GM18508 (cell line): ENCODE data around the gene DNAJC6.
"Not testable (repeated sequence)": the region's sequence is repeated elsewhere in the genome, so short reads cannot be mapped to it uniquely, and the experiment has no call there.

Source experiments
- ATAC-seq: cut with Tn5 transposase; IDR thresholded peaks from one replicate; pipeline ENCODE4 v1.9.1; 2021; ENCODE audit warnings: moderate number of reproducible peaks; ENCODE audit not compliant: insufficient read depth, unreplicated experiment

The DNAJC6 gene

GRCh38 chr1:65346190-65346589, 36.8 kb downstream of the DNAJC6 start:
- no peak for ATAC-seq

DNA sequence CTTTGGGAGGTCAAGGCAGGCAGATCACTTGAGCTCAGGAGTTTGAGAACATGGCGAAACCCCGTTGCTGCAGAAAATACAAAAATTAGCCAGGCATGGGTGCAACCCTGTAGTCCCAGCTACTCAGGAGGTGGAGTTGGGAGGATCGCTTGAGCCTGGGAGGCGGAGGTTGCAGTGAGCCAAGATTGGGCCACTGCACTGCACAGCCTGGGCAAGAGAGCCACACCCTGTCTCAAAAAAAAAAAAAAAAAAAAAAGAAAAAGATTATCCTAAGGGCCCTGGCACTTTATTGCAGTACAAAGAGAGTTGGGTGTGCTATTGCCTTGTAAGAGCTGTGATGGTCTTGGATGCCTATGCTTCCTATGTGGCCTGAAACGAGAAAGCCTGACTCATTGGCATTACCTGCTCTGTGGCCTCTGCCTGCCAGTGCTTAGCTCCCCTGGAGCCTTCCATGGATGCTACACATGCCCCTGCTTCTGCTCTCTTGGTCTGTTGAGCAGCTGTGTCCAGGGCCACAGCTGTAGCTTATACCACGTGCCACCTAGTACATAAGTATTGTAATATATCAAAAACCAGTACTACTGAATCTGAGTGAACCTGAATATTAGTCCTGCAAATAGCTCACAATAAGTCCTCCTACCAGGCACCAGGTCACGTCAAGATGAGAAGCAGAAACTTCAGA, 45.8 kb downstream of the DNAJC6 start:
- ATAC-seq, result no peak

GRCh38 chr1:65357291-65357960, 48.1 kb downstream of the DNAJC6 start:
- ATAC-seq, result no peak

- no peak for ATAC-seq
Observed at GRCh38 chr1:65359888-65360287, 50.5 kb downstream of the DNAJC6 start.

- ATAC-seq, result no peak
Observed at GRCh38 chr1:65360648-65361047, 51.3 kb downstream of the DNAJC6 start.

DNA sequence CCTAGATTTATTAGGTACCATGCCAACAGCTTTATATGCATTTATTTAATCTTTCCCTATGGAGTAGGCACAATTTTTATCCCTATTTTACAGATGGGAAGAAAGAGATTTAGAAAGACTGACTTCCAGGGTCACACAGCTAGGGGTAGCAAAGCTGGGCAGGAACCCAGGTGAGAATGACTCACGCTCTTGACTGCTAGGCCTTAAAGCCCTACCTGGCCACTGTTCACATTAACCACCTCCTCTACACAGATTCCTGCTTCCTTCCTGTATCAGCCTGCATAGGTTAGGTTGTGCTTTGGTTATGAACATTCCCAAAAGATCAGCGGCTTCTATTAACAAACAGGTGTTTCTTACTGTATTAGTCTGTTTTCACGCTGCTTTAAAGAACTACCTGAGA, 53.2 kb downstream of the DNAJC6 start:
- ATAC-seq, result no peak

DNA sequence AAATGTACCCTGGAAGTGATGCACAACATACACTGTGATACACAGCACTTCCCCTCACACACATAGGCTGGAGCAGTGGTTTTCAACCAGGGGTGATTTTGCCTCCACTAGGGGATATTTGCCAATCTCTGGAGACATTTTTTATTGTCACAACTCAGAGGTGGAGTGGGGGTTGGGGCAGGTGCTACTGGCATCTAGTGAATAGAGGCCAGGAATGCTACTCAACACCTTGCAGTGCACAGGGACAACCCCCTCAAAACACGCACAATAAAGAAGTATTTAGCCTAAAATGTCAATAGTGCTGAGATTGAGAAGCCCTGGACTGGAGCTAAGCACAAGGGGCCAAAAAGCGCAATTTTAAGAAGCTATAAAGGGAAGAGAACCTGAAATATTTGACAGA, 54.1 kb downstream of the DNAJC6 start:
- ATAC-seq, result no peak

DNA sequence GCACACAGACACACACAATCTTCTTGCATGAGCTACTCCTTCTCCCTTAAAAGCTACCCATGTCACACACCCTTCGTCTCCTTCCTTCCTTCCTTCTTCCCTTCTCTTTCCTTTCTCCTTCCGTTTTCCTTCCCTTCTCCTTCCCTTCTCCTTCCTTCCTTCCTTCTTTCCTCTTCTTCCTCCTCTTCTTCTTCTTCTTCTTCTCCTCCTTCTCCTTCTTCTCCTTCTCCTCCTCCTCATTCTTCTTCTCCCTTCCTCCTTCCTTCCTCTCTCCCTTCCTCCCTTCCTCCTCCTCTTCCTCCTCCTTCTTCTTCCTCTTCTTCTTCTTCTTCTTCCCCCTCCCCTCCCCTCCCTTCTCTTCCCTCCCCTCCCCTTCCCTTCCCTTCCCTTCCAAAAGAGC, 59.1 kb downstream of the DNAJC6 start:
- ATAC-seq, result no peak

DNA sequence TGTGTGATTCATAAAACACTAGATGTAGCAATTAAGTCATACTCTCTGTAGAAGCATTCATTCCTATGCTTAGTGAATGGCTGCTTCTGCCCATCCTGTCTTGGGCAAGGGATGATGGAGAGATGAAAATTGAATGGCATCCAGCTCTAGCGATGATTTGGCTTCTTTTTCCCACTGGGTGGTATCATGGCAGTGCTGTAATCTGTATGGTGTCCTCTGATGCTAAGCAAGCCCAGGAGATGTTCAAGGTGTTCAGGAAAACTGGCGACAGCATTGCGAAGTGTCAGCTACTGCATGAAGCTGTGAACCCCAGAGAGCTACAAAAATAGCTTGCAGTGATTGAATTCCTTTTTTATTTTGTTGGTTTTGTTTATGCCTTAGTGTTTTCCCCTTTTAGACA, 62.2 kb downstream of the DNAJC6 start:
- no peak for ATAC-seq

GRCh38 chr1:65372557-65372956, 63.2 kb downstream of the DNAJC6 start:
- ATAC-seq, result no peak

- no peak for ATAC-seq
Observed at GRCh38 chr1:65377496-65378246, 68.3 kb downstream of the DNAJC6 start.

DNA sequence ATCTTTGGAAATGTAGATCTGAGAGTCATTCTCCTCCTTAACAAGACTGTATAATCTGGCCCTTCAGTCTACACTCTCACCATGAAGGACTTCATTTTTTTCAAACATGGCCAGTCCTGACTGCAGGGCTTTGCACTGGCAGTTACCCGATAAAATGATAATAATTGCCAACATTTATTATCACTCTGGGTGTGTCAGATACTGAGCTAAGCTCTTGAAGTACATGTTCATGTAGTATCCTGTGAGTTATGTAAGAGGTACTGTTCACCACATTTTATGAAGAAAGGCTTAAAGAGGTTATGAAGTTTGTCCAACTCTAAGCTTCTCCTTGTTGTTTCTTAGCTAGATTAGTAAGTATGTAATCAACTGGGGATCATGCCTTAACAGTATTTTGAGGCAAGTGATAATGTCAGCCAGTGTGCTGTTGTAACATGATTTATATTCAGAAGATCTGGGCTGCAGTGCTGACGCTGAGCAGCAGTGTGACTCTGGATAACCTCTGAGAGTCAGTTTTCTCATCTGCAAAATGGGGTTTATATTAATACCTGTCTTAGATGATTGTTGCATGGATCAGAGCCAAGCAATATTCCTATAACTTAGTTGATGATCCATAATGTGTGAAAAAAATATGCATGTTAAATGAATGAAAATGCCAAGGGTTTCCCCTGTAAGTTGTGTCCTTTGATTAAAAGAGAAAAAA, 69.1 kb downstream of the DNAJC6 start:
- ATAC-seq, result no peak

DNA sequence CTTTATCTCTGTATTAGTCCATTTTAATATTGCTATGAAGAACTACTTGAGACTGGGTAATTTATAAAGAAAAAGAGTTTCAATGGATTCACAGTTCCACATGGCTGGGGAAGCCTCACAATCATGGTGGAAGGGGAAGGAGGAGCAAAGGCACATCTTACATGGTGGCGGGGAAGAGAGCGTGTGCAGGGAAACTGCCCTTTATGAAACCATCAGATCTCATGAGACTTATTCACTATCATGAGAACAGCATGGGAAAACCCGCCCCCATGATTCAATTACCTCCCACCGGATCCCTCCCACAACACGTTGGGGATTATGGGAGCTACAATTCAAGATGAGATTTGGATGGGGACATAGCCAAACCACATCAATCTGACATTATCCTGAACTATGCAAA, 75.1 kb downstream of the DNAJC6 start:
- ATAC-seq, result not testable (repeated sequence)

- no peak for ATAC-seq
Observed at GRCh38 chr1:65386439-65386838, 77.1 kb downstream of the DNAJC6 start.

DNA sequence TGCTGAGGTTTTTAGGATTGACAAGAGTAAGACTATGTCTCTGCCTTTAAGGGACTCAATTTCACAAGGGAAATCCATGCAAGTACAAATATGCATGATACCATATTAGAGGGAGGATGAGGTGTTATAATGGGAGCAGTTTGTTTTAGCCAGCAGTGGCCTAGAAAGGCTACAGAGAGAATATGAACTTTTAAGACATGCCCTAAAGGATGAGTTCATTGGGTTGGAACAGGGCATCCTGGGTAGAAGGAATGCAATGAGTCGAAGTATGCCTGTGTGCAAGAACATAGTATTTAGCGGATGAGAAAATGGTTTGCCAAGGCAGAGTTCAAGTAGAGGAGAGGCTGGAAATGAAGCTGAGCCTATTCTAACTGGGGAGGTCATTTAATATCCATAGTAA, 78.5 kb downstream of the DNAJC6 start:
- no peak for ATAC-seq

- no peak for ATAC-seq
Observed at GRCh38 chr1:65388908-65389695, 79.8 kb downstream of the DNAJC6 start.

DNA sequence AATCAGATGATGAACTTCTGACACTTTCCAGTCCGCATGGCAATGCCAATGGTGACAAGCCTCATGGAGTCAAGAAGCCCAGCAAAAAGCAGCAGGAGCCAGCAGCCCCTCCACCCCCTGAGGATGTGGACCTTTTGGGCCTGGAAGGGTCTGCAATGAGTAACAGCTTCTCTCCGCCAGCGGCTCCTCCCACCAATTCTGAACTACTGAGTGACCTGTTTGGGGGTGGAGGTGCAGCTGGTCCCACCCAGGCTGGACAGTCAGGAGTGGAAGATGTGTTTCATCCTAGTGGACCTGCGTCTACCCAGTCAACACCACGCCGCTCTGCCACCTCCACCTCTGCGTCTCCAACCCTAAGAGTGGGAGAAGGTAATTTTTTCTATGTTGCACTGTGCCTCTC, 83.2 kb downstream of the DNAJC6 start:
- no peak for ATAC-seq

DNA sequence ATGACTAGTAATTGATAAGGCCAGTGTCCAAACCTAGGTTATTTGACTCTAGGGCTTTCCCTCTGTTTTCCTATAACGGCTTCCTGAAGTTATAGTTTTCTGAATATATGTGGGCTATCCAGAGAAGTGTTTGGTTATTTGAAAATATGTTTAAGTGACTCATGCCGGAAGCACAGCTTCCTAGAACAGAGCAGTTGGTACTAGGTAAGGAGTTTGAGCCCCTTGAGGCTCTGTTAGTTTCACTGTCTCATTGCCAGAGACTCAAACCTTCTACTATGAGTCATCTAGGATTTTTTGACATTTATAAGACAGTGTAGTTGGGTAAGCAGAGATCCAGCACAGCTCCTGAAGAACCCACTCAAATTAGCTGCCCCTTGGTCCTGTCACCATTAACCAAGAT, 84.0 kb downstream of the DNAJC6 start:
- ATAC-seq, result peak; percentile 87

DNA sequence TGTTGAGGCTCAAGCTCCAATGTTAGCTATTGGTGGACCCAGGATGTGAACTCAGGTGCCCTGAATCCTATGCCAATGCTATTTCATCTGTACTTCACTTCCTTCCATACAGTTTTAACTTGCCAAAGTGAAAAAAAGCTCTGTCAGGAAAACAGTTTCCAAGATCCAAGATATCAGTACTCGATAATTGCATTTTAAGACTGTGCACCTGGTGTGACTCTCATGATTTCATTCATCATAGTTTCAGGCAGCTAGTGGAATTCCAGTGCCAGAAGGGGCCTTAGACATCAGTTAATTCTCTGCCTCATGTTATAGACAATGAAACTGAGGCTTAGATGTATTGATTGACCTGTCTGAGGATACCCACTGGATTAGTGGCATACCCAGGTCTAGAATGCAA, 84.6 kb downstream of the DNAJC6 start:
- no peak for ATAC-seq
